GM12873 (cell line): ENCODE results near the gene ZNF470.

Experiments used
- TF ChIP-seq, protein P1 (sequence below): IDR thresholded peaks from 2 replicates; pipeline ENCODE4 v1.5.1; 2012; ENCODE audit warnings: low read depth, mild to moderate bottlenecking, moderate library complexity, low read length, control low read depth; ENCODE audit not compliant: insufficient read depth; ENCODE audit errors: missing control alignments

ZNF470 gene

DNA sequence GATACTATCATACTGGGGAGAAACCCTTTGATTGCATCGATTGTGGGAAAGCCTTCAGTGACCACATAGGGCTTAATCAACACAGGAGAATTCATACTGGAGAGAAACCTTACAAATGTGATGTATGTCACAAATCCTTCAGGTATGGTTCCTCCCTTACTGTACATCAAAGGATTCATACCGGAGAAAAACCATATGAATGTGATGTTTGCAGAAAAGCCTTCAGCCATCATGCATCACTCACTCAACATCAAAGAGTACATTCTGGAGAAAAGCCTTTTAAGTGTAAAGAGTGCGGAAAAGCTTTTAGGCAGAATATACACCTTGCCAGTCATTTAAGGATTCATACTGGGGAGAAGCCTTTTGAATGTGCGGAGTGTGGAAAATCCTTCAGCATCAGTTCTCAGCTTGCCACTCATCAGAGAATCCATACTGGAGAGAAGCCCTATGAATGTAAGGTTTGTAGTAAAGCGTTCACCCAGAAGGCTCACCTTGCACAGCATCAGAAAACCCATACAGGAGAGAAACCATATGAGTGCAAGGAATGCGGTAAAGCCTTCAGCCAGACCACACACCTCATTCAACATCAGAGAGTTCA, 12.9 kb upstream of the ZNF470 start:
- TF ChIP-seq, protein P1, sequence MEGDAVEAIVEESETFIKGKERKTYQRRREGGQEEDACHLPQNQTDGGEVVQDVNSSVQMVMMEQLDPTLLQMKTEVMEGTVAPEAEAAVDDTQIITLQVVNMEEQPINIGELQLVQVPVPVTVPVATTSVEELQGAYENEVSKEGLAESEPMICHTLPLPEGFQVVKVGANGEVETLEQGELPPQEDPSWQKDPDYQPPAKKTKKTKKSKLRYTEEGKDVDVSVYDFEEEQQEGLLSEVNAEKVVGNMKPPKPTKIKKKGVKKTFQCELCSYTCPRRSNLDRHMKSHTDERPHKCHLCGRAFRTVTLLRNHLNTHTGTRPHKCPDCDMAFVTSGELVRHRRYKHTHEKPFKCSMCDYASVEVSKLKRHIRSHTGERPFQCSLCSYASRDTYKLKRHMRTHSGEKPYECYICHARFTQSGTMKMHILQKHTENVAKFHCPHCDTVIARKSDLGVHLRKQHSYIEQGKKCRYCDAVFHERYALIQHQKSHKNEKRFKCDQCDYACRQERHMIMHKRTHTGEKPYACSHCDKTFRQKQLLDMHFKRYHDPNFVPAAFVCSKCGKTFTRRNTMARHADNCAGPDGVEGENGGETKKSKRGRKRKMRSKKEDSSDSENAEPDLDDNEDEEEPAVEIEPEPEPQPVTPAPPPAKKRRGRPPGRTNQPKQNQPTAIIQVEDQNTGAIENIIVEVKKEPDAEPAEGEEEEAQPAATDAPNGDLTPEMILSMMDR, result no peak

DNA sequence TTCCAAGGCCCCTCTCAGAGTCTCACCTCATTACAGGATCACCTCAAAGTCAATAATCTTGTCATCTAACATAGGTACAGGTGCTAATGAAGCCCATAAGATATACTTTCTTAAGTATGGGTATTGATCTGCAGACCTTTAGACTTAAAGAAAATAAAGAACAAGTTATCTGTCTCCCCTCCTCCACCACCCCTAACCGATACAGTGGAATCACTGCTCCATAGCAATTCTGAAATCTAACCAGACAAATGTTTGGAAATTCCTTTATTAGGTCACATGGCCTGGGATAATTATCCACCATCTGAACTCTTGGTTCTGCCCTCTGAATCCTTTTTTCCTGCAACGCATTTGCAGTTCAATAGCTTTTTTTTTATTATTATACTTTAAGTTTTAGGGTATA, 4.5 kb upstream of the ZNF470 start:
- TF ChIP-seq, protein P1, result no peak

DNA sequence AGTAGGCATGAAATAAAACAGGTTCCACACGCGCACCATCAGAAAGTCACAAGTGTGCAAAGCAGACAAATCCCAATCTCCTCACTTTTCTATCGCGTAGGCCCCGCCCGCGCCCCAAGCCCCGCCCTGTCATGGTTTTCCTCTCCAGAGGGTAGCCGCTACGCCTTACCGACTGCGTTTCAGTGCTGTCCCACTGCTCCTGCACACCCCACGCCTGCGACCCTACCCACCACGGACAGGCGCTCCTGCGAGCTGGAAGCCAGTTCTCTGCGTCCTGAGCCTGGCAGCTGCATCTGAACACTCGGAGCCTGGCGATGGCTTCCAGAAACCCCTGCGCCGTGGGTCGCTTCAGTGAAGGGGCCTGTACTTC, 379 bp upstream of the ZNF470 start:
- TF ChIP-seq, protein P1, result no peak

- TF ChIP-seq, protein P1, result no peak
Measured at GRCh38 chr19:56572589-56572988, 5.3 kb downstream of the ZNF470 start.

- TF ChIP-seq, protein P1, result no peak
Measured at GRCh38 chr19:56573914-56574313, 6.6 kb downstream of the ZNF470 start.

- TF ChIP-seq, protein P1, result no peak
Measured at GRCh38 chr19:56577719-56578602, 10.7 kb downstream of the ZNF470 start.

- TF ChIP-seq, protein P1, result no peak
Measured at GRCh38 chr19:56594446-56594782, 27.1 kb downstream of the ZNF470 start.
